Type B pancreatic cell (in vitro differentiated cells): ENCODE results near the gene DNAJC15. TPM values are rescaled to one million over a fixed set of nuclear protein-coding genes. Genes with fewer than 3 reads are reported as not detected.

ENCODE experiments used
- DNase-seq: peaks from one replicate; pipeline ENCODE4 v3.0.0; 2021; ENCODE audit warnings: mixed read lengths; ENCODE audit not compliant: unreplicated experiment; ENCODE audit errors: extremely low spot score
- H3K27ac Mint-ChIP-seq: 2 replicates; pipeline ENCODE4 v1.8.0; 2021; ENCODE audit warnings: mild to moderate bottlenecking, mixed read lengths
- H3K27me3 Mint-ChIP-seq: 2 replicates; pipeline ENCODE4 v1.8.0; 2021; ENCODE audit warnings: mixed read lengths
- H3K36me3 Mint-ChIP-seq: 2 replicates; pipeline ENCODE4 v1.8.0; 2021; ENCODE audit warnings: mixed read lengths
- H3K4me1 Mint-ChIP-seq: one replicate; pipeline ENCODE4 v1.8.0; 2021; ENCODE audit warnings: mixed read lengths; ENCODE audit not compliant: unreplicated experiment
- H3K4me3 Mint-ChIP-seq: 2 replicates; pipeline ENCODE4 v1.8.0; 2021; ENCODE audit warnings: mild to moderate bottlenecking, mixed read lengths
- H3K9me3 Mint-ChIP-seq: 2 replicates; pipeline ENCODE4 v1.8.0; 2021; ENCODE audit warnings: mixed read lengths
- CTCF ChIP-seq: fragments of 200-600 bp; sonication (generic); conservative IDR thresholded peaks from 2 replicates; pipeline ENCODE4 v1.5.0; 2021; ENCODE audit warnings: antibody characterized with exemption, mild to moderate bottlenecking
- total RNA-seq: library from RNA; stranded (reverse); gene quantifications from 2 replicates; pipeline ENCODE4 v1.2.1, GENCODE V29; 2021; ENCODE audit warnings: low replicate concordance

DNAJC15 gene
- total RNA-seq, 1 donor from 2014 or later, result 19.7 TPM

GRCh38 chr13:42999491-42999890 is 23.9 kb upstream of the DNAJC15 start:
- Mint-ChIP-seq H3K27ac (no peak overlapping the region), H3K36me3 (no peaks in the 10 kb centered on the region), H3K4me3 (no peak overlapping the region), H3K9me3 (peaks cover 22% of the 10 kb centered on the region), H3K27me3 (no peaks in the 10 kb centered on the region), H3K4me1 (no peaks in the 10 kb centered on the region)
- TF ChIP-seq CTCF, result no peak
- no peak for DNase-seq

- peaks cover 8% of the 10 kb centered on the region for H3K4me1 Mint-ChIP-seq
- TF ChIP-seq CTCF, result no peak
- H3K36me3 Mint-ChIP-seq, result no peaks in the 10 kb centered on the region
- peaks cover 22% of the 10 kb centered on the region for H3K9me3 Mint-ChIP-seq
- H3K27me3 Mint-ChIP-seq, result no peaks in the 10 kb centered on the region
- no peak overlapping the region for H3K27ac Mint-ChIP-seq
- H3K4me3 Mint-ChIP-seq, result no peak overlapping the region
- DNase-seq, result no peak
Measured at GRCh38 chr13:43000676-43001075, 22.7 kb upstream of the DNAJC15 start.

- DNase-seq, result no peak
- no peak overlapping the region for H3K27ac Mint-ChIP-seq
- no peaks in the 10 kb centered on the region for H3K36me3 Mint-ChIP-seq
- H3K4me3 Mint-ChIP-seq, result no peak overlapping the region
- TF ChIP-seq CTCF, result no peak
- peaks cover 14% of the 10 kb centered on the region for H3K4me1 Mint-ChIP-seq
- H3K27me3 Mint-ChIP-seq, result no peaks in the 10 kb centered on the region
- peaks cover 22% of the 10 kb centered on the region for H3K9me3 Mint-ChIP-seq
Measured at GRCh38 chr13:43002021-43002420, 21.4 kb upstream of the DNAJC15 start.

- Mint-ChIP-seq H3K9me3 (peaks cover 24% of the 10 kb centered on the region), H3K27ac (no peak overlapping the region), H3K36me3 (no peaks in the 10 kb centered on the region), H3K27me3 (no peaks in the 10 kb centered on the region), H3K4me3 (no peak overlapping the region), H3K4me1 (peaks cover 17% of the 10 kb centered on the region)
- no peak for DNase-seq
- no peak for TF ChIP-seq CTCF
Measured at GRCh38 chr13:43003010-43003409, 20.4 kb upstream of the DNAJC15 start.

- no peak for DNase-seq
- Mint-ChIP-seq H3K36me3 (no peaks in the 10 kb centered on the region), H3K27me3 (no peaks in the 10 kb centered on the region), H3K4me1 (peaks cover 17% of the 10 kb centered on the region), H3K27ac (no peak overlapping the region), H3K4me3 (no peak overlapping the region), H3K9me3 (peaks cover 24% of the 10 kb centered on the region)
- no peak for TF ChIP-seq CTCF
Measured at GRCh38 chr13:43003729-43004128, 19.7 kb upstream of the DNAJC15 start.
